SHP77 (cell line): ENCODE results near the gene CAMKK1.
A peak's percentile ranks its signal among the peaks of the same experiment; 100 is the strongest.

Experiments
- DNase-seq, 2 experiments: peaks; one replicate each; lab custom pipeline; 2025; lab: John Stamatoyannopoulos, UW

The CAMKK1 gene

GRCh38 chr17:3918372-3919122 lies 25.7 kb upstream of the CAMKK1 start:
- peak in 1 of 2 experiments; percentile 15 for DNase-seq

- peak in 1 of 2 experiments; percentile 45 for DNase-seq
Measured at GRCh38 chr17:3917391-3917931, 24.6 kb upstream of the CAMKK1 start.

- no peak for DNase-seq
Measured at GRCh38 chr17:3916825-3917224, 24.0 kb upstream of the CAMKK1 start.

GRCh38 chr17:3915995-3916696 lies 23.3 kb upstream of the CAMKK1 start, which contains the start of gene P2RX1:
TSS of gene P2RX1 (minus strand) at chr17:3916465. CDS start at chr17:3916225, 240 bp downstream.
- no peak for DNase-seq

GRCh38 chr17:3915581-3915994 lies 22.7 kb upstream of the CAMKK1 start:
- DNase-seq = no peak

- no peak for DNase-seq
Measured at GRCh38 chr17:3914312-3914670, 21.4 kb upstream of the CAMKK1 start.

- DNase-seq = peak; percentile 66 to 73
Measured at GRCh38 chr17:3913531-3914311, 20.9 kb upstream of the CAMKK1 start.

GRCh38 chr17:3912827-3913226 lies 20.0 kb upstream of the CAMKK1 start:
- DNase-seq = no peak

GRCh38 chr17:3911271-3912053 lies 18.6 kb upstream of the CAMKK1 start:
- DNase-seq = peak; percentile 60 to 72

GRCh38 chr17:3910420-3911270 lies 17.8 kb upstream of the CAMKK1 start:
- no peak for DNase-seq

- no peak for DNase-seq
Measured at GRCh38 chr17:3909257-3909656, 16.4 kb upstream of the CAMKK1 start.

GRCh38 chr17:3907483-3908216 lies 14.8 kb upstream of the CAMKK1 start:
- DNase-seq = peak in 1 of 2 experiments; percentile 28

- DNase-seq = no peak
Measured at GRCh38 chr17:3906881-3907280, 14.0 kb upstream of the CAMKK1 start.

- DNase-seq = no peak
Measured at GRCh38 chr17:3905017-3905520, 12.2 kb upstream of the CAMKK1 start.

- DNase-seq = no peak
Measured at GRCh38 chr17:3904501-3904900, 11.6 kb upstream of the CAMKK1 start.

- no peak for DNase-seq
Measured at GRCh38 chr17:3903881-3904290, 11.0 kb upstream of the CAMKK1 start.

GRCh38 chr17:3903051-3903825 lies 10.4 kb upstream of the CAMKK1 start:
- DNase-seq = no peak

GRCh38 chr17:3900646-3901045 lies 7.8 kb upstream of the CAMKK1 start:
- no peak for DNase-seq

GRCh38 chr17:3897731-3898130 lies 4.9 kb upstream of the CAMKK1 start:
- DNase-seq = no peak
